SK-N-SH treated with all-trans-retinoic acid at 6 μM for 48 hours (cell line): ENCODE results near the gene LRRC26.

Experiments
- CSDC2 ChIP-seq: fragments of 250-450 bp; sonication (Bioruptor Pico); IDR thresholded peaks from 2 replicates; pipeline ENCODE4 v1.5.0; 2020; ENCODE audit warnings: mild to moderate bottlenecking, moderate library complexity
- SNAI2 ChIP-seq: fragments of 250-450 bp; sonication (Bioruptor Pico); IDR thresholded peaks from 2 replicates; pipeline ENCODE4 v1.5.0; 2020; ENCODE audit warnings: mild to moderate bottlenecking, moderate library complexity
- TCF4 ChIP-seq: fragments of 250-450 bp; sonication (Bioruptor Pico); IDR thresholded peaks from 2 replicates; pipeline ENCODE4 v1.8.0; 2021; ENCODE audit warnings: mild to moderate bottlenecking, moderate library complexity, borderline replicate concordance
- TSHZ2 ChIP-seq: fragments of 250-450 bp; sonication (Bioruptor Pico); IDR thresholded peaks from 2 replicates; pipeline ENCODE4 v1.5.0; 2020; ENCODE audit warnings: mild to moderate bottlenecking, moderate library complexity
- ZNF565 ChIP-seq: fragments of 450-650 bp; formaldehyde crosslinking; conservative IDR thresholded peaks from 2 replicates; pipeline ENCODE4 v1.5.0; 2020; ENCODE audit warnings: low read depth, mild to moderate bottlenecking, moderate library complexity

- no peak for TF ChIP-seq ZNF565 (CRISPR knock-in tag)
- TF ChIP-seq TSHZ2 (CRISPR knock-in tag) = no peak
- no peak for TF ChIP-seq CSDC2
- TF ChIP-seq TCF4 (CRISPR knock-in tag) = no peak
- TF ChIP-seq SNAI2 = no peak
Measured at GRCh38 chr9:137178201-137178938, 8.5 kb upstream of the LRRC26 start.
